CD4-positive, alpha-beta T cell treated with Interleukin-15 for 4 hours (primary cell): ENCODE data around the gene CCDC148.
"Not testable (repeated sequence)": the region's sequence is repeated elsewhere in the genome, so short reads cannot be mapped to it uniquely, and the experiment has no call there.

Source experiments
- DNase-seq: peaks from one replicate; pipeline ENCODE4 v3.0.0-alpha.2; 2020; ENCODE audit warnings: low spot score

The CCDC148 gene

GRCh38 chr2:158290225-158290624, 166.3 kb downstream of the CCDC148 start:
- DNase-seq = no peak

GRCh38 chr2:158276619-158277471, 179.7 kb downstream of the CCDC148 start:
- DNase-seq = no peak

GRCh38 chr2:158273791-158274190, 182.8 kb downstream of the CCDC148 start:
- no peak for DNase-seq

GRCh38 chr2:158270536-158270935, 186.0 kb downstream of the CCDC148 start:
- DNase-seq = no peak

GRCh38 chr2:158269143-158269542, 187.4 kb downstream of the CCDC148 start:
- DNase-seq = no peak

GRCh38 chr2:158266111-158266510, 190.4 kb downstream of the CCDC148 start:
- DNase-seq = no peak

- DNase-seq = no peak
Observed at GRCh38 chr2:158255257-158255656, 201.3 kb downstream of the CCDC148 start.

- DNase-seq = no peak
Observed at GRCh38 chr2:158253170-158253569, 203.4 kb downstream of the CCDC148 start.

GRCh38 chr2:158251356-158251755, 205.2 kb downstream of the CCDC148 start:
- no peak for DNase-seq

- no peak for DNase-seq
Observed at GRCh38 chr2:158243392-158243791, 213.2 kb downstream of the CCDC148 start.

GRCh38 chr2:158242280-158242679, 214.3 kb downstream of the CCDC148 start:
- DNase-seq = no peak

- no peak for DNase-seq
Observed at GRCh38 chr2:158240975-158241374, 215.6 kb downstream of the CCDC148 start.

- no peak for DNase-seq
Observed at GRCh38 chr2:158239271-158239670, 217.3 kb downstream of the CCDC148 start.

GRCh38 chr2:158234497-158234896, 222.1 kb downstream of the CCDC148 start:
- no peak for DNase-seq

- DNase-seq = no peak
Observed at GRCh38 chr2:158232476-158232875, 224.1 kb downstream of the CCDC148 start.

GRCh38 chr2:158228943-158229508, 227.5 kb downstream of the CCDC148 start:
- no peak for DNase-seq

- not testable (repeated sequence) for DNase-seq
Observed at GRCh38 chr2:158223066-158223465, 233.5 kb downstream of the CCDC148 start.

- DNase-seq = no peak
Observed at GRCh38 chr2:158221063-158222020, 235.2 kb downstream of the CCDC148 start.

GRCh38 chr2:158217593-158217992, 239.0 kb downstream of the CCDC148 start:
- no peak for DNase-seq

GRCh38 chr2:158214431-158214830, 242.1 kb downstream of the CCDC148 start:
- DNase-seq = no peak

- DNase-seq = no peak
Observed at GRCh38 chr2:158213773-158214172, 242.8 kb downstream of the CCDC148 start.

- DNase-seq = no peak
Observed at GRCh38 chr2:158212301-158212700, 244.3 kb downstream of the CCDC148 start.
